Liver (tissue), 3 donors: ENCODE data around the gene BRSK1.

ENCODE experiments used
- CTCF ChIP-seq: fragments of 150-350 bp; IDR thresholded peaks from 2 replicates; pipeline ENCODE4 v1.5.1; 2017; ENCODE audit warnings: improper control_type of control experiment, low read depth, low read length; ENCODE audit not compliant: missing input control
- GABPA ChIP-seq, 2 donors: IDR thresholded peaks in 1 of 2; conservative IDR thresholded peaks in 1 of 2; 2 replicates each; pipeline ENCODE4 v1.6.1; 2016; ENCODE audit warnings: antibody characterized with exemption in 2 of 2, mild to moderate bottlenecking in 1 of 2, moderate library complexity in 1 of 2
- MAX ChIP-seq: IDR thresholded peaks from 2 replicates; pipeline ENCODE4 v1.6.1; 2016; ENCODE audit warnings: antibody characterized with exemption
- NR2F2 ChIP-seq: IDR thresholded peaks from 2 replicates; pipeline ENCODE4 v1.6.1; 2016; ENCODE audit warnings: antibody characterized with exemption
- RAD21 ChIP-seq, 2 donors: IDR thresholded peaks; 2 replicates each; pipeline ENCODE4 v1.6.1; 2016; ENCODE audit warnings: antibody characterized with exemption in 2 of 2, mild to moderate bottlenecking in 2 of 2
- REST ChIP-seq: IDR thresholded peaks from 2 replicates; pipeline ENCODE4 v1.6.1; 2016; ENCODE audit warnings: antibody characterized with exemption, mild to moderate bottlenecking
- SP1 ChIP-seq: IDR thresholded peaks from 2 replicates; pipeline ENCODE4 v1.6.1; 2018; ENCODE audit warnings: antibody characterized with exemption, mild to moderate bottlenecking
- TAF1 ChIP-seq: conservative IDR thresholded peaks from 2 replicates; pipeline ENCODE4 v1.6.1; 2016; ENCODE audit warnings: antibody characterized with exemption, mild to moderate bottlenecking
- YY1 ChIP-seq: IDR thresholded peaks from 2 replicates; pipeline ENCODE4 v1.6.1; 2016; ENCODE audit warnings: antibody characterized with exemption, mild to moderate bottlenecking
- ZBTB33 ChIP-seq: IDR thresholded peaks from 2 replicates; pipeline ENCODE4 v1.6.1; 2016; ENCODE audit warnings: antibody characterized with exemption
- donor health status: healthy.
- donor health status: healthy.

- TF ChIP-seq RAD21 (IDR thresholded peaks at IDR 0.05) (no peak), CTCF (no peak), REST (no peak), YY1 (no peak), TAF1 (no peak), SP1 (no peak), NR2F2 (no peak), ZBTB33 (no peak), MAX (no peak), GABPA (IDR thresholded peaks at IDR 0.05 in 1 of 2, conservative IDR thresholded peaks at IDR 0.05 in 1 of 2) (no peak)
Observed at GRCh38 chr19:55341595-55342531, 58.1 kb downstream of the BRSK1 start.
